Middle frontal gyrus (tissue), 1 donor: Measurements from ENCODE around the gene LTA4H.
A peak's percentile ranks its signal among the peaks of the same experiment; 100 is the strongest.
"Not testable (repeated sequence)": the region's sequence is repeated elsewhere in the genome, so short reads cannot be mapped to it uniquely, and the experiment has no call there.

Source experiments
- DNase-seq: peaks from one replicate; pipeline ENCODE4 v3.0.0-alpha.2; 2015; ENCODE audit warnings: low spot score; ENCODE audit errors: extremely low spot score

LTA4H gene

DNA sequence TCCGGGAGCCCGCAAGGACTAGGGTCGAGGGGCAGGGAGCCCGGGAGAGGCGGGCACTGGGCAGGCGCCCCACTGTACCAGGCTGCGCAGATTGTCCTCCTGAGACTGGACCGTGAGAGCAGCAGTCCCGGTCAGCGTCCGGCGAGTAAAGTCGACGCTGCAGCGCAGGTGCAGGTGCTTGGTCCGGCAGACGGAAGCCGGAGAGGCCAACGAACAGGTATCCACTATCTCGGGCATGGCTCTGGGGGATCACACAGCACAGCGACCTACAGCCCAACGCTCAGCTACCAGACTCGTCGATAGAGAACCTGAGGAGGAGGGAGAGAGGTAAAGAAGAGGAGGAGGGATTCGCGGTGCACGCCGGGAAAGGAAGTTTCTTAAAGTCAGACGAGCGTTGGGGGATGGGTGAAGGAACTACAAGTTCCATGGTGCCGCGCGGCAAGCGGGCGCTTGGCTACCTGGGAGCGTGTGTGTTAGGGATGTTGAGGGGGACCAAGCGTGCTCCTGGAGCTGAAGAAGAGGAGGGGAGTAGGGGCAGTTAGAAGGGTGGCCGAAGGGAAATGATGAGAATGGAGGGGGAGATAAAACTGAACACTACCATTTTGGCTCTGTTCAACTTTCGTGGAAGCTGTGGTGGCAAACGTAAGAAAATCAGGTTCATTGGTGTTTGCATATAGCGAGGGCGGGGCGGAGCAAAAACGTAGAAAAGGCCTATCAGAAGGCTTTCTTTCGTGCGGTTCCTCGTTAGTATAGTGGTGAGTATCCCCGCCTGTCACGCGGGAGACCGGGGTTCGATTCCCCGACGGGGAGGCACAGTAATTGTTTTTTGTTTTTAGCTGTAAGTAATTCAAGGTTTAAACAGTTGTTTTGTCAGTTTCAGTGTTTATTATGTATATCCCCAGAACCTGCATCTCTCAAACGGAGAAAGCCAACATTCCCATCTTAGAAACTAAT, at the start of gene LTA4H:
Gene LTA4H (minus strand): TSS at position 305 of the 954 bp plus-strand sequence. CDS start 68 bp downstream, at position 237.
- DNase-seq, result peak; percentile 96

DNA sequence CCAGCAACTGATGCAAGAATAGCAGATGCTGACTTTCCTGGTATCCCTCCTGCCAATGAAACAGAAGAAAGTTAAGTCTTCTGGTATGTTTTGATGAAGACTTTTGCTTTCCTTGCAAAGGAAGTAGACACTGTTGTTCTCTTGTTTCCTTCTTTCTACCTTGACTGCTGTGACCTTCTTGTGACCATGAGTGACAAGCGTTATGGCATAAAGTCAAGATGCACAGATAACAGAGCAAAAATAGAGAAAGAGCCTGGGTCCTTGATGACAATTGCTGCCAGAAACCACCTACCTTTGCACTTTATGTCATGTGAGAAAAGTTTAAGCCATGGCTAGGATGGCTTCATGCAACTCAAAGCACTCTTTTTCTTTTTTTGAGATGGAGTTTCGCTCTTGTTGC, 49.2 kb upstream of the LTA4H start:
- DNase-seq, result no peak

DNA sequence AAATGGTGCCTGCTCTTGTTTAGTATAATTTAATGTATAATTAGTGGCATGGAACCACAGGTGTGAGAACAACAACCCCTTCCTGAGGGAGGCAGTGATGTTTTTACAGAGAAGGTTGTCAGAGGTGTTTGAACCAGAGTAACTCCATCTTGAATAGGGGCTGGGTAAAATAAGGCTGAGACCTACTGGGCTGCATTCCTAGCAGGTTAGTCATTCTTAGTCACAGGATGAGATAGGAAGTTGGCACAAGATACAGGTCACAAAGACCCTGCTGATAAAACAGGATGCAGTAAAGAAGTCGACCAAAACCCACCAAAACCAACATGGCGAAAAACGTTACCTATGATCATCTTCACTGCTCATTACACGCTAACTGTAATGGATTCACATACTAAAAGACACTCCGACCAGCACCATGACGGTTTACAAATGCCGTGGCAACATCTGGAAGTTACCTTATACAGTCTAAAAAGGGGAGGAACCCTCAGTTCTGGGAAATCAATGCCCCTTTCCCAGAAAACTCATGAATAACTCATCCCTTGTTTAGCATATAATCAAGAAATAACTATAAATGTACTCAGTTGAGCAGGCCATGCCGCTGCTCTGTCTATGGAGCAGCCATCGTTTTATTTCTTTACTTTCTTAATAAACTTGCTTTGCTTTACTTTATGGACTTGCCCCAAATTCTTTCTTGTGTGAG, 47.8 kb upstream of the LTA4H start:
- no peak for DNase-seq

DNA sequence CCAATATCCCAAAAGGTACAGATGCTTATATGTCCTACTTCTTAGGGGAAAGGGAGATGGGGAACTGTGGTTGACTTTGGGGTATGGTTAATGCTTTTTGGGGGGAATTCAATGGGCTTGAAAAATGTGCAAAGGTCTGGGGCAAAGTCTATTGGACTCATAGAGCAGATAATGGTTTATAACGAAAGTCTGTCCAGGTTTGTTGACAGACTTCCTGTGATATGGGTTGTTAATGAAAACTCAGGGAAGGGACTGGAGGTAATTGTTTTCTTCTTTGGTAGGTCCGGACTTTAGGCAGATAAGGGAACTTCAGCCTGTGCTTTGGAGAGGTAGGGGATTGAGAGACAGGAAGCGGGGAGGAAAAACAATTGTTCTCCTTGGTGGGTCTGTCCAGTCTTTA, 46.2 kb upstream of the LTA4H start:
- DNase-seq, result no peak

DNA sequence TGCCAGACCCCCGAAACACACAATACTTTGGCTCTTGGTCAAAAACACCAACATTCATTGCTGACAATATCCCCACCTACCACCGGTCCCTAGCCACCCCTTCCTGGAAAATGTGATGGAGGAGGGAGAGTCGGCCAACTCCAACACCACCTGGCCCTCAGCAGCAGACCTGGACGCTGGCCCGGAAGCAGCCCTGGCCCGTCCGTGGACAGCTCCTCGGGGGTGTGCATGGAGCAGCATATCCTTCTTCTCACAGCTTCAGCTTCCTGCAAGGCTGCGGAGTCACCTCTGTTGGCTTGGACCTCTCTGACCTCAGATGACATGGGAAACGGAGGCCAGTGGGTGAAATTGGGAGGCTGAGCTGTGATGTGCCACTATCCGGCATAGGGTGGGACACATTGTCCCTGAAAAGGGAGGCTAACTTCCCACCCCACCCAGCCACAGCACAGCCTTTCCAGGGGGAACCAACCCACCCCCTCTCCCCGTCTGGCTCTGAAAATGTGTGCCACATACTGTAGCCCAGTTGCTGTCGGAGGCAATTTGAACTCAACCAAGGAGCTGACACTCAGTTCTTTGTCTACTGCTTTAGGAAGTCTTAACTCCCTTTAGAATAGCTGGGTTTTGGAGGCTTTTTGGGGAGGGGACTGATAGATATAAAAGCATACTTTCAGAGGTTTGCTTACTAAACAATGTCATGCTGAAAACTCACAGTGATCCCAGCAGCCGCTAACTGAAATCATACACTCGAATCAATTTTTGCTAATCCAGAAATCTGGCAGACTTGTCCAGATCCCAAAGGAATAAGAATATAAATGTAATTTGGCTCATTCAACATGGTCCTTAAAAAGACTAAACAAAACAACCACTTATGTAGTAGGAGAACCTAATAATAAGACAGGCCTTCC, 43.1 kb upstream of the LTA4H start:
- no peak for DNase-seq

DNA sequence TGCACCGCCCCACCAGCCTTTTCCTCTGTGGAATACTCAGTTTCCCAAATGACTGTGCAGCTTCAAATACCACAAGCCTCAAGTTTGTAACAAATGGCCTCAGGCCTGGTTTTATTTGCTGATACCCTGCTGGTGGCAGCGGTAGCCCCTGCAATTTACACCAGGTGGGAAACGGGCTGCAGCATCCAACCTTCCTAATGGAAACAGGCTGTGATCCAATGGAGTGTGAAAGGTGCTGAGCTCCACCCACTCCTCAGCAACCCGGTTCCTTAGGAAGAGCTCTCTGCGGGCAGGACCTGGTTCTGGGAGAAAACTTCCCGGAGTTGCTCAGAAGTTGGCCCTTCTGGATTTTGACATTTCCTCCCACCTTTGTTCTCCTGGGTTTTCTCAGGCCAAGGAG, 41.7 kb upstream of the LTA4H start:
- no peak for DNase-seq

DNA sequence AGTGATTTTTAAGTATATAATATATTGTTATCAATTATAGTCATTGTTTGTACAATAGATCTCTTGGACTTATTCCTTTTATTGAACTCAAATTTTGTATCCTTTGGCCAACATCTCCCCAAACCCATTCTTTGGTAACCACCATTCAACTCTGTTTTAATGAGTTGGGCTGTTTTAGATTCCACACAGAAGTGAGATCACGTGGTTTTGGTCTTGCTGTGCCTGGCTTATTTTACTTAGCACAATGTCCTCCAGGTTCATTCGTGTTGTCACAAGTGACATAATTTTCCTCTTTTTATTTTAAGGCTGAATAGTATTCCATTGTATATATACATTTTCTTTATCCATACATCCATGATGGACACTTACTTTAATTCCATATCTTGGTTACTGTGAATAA, 40.2 kb upstream of the LTA4H start:
- DNase-seq, result no peak

DNA sequence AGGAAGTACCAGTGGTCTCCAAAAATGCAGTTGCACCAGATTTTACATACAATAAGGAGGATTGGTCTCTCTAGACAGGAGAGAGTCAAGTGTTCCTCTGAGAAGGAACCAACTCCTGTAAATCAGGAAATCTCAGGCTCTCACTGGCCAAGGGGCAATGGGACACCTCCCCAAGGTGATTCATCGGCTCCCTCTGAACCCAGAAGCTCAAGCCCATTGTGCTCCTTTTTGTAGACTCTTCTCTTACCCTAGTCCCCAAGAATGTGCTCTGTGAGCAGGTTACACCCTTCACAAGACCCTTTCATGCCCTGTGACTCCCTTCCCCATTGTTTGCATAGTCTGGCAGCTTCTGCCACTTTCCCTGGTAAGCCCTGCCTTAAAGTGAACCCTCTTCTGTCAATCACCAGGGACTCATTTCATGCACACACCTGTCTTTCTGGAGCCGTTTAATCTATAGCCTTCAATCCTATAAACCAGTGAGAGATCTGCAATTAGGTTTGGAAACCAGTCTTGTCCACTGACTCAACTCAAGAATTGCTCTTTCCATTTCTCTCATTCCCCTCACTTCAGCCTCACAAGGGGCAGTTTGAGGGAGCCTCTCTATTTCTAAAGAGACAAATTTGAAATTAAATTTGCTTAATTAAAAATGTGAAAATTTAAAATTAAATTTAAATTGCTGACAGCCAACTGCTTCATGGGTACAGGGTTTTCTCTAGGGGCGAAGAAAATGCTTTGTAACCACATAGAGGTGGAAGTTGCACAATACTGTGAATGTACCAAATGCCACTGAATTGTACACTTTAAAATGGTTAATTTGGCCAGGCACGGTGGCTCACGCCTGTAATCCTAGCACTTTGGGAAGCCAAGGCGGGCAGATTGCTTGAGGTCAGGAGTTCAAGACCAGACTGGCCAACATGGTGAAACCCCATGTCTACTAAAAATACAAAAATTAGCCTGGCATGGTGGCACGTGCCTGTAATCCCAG, 38.3 kb upstream of the LTA4H start:
- DNase-seq, result no peak

DNA sequence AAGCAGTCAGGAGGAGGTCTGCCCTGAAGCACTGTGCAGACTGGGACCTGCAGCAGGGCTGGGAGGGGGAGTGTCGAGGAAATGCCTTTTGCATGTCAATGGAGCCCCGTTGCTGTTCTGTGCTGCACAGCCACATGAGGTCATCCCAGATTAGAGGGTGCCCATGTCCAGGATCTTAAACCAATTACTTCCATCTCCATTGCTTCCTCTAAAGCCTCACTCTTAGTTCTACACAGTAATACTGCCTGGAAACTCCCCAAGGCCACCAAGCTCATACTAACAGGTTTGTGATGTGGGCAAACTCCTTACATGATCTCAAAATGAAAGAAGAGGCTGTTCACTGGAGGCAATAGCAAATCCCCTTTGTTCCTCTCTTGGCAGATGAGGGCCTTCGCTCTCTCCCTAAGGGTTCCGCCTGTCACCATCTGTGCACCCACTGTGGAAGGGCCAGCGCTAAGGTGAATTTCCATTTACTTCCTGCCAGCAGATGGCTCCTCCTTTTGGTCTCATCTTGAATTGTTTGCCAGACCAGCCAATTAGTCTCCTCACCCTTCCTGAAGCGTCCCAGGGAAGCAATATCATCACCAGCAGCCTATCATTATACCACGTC, 35.4 kb upstream of the LTA4H start:
- no peak for DNase-seq

DNA sequence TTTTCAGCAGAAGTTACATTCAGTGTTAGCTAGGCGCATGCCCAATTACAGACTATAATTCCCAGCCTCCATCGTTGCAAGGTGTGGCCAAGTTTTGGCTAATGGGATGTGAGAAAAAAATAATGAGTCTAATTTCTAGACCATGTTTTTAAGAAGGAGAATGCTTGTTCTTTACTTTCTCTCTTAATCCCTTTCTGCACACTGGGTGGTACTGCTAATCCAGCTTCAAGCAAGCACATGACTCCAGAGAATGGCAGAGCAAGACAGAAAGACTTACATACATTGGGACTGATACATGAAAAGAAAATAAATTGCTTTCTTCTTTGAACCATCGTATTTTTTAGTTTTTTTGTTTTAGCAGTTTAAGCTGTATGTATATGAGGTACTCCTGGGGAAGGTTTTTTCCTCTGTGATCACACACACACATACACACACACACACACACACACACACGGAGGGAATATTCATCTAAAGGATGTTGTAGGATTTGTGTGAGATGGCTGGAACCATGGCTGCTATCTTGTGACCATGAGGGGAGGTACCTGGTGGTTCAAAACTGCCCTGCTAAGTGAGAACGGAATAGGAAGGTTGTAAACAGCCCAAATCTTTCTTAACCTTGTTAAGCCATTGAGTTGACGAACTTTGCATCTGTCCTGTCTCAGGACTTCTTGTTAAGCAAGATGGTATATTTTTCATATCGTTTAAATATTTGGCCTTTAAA, 34.3 kb upstream of the LTA4H start:
- DNase-seq, result no peak

DNA sequence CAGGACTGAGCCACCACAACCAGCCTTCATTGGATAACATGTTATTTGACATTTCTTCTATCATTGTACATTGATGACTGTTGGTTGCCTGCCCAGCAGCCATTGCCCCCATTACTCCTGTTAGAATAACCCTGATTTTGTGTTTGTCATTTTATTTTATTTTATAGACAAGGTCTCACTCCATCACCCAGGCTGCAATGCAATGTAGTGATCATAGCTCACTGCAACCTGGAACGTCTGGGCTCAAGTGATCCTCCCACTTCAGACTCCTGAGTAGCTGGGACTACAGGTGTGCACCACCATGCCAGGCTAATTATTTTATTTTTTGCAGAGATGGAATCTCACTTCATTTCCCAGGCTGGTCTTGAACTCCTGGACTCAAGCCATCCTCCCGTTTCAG, 33.2 kb upstream of the LTA4H start:
- DNase-seq, result no peak

DNA sequence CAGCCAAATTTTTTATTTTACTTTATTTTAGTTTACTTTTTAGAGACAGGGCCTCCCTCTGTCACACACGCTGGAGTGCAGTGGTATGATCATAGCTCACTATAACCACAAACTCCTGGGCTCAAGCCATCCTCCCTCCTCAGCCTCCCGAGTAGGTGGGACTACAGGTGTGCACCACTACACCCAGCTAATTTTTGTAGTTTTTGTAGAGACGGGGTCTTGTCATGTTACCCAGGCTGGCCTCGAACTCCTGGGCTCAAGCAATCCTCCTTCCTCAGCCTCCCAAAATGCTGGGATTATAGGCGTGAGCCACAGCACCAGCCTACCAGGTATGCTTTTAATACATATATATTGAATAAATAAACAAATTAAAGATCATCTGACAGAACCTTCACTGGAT, 32.7 kb upstream of the LTA4H start:
- no peak for DNase-seq

DNA sequence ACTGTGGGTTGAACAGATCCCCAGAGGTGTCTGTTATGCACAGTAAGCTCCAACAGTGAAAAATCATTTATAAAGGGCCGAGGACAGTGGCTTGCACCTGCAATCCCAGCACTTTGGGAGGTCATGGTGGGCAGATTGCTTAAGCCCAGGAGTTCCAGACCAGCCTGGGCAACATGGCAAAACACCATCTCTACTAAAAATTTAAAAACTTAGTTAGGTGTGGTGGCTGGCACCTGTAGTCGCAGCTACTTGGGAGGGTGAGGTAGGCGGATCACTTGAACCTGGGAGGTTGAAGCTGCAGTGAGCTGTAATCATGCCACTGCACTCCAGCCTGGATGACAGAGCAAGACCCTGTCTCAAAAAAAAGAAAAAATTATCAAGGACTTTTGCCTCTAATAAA, 30.4 kb upstream of the LTA4H start:
- not testable (repeated sequence) for DNase-seq

DNA sequence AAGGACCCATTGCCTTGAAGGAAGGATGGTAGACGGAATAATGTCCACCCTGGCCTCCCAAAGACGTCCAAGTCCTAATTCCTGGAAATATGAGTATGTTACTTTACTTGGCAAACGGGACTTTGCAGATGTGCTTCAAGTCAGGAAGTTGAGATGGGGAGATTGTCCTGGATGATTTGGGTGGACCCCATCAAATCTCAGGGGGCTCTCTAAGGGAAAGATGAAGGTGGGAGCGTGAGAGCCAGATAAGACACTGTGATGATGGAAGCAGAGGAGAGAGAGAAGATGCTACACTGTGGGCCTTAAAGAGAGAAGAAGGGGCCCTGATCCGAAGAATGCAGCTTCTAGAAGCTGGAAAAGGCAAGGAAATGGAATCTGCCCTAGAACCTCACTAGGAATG, 29.6 kb upstream of the LTA4H start:
- DNase-seq, result no peak

DNA sequence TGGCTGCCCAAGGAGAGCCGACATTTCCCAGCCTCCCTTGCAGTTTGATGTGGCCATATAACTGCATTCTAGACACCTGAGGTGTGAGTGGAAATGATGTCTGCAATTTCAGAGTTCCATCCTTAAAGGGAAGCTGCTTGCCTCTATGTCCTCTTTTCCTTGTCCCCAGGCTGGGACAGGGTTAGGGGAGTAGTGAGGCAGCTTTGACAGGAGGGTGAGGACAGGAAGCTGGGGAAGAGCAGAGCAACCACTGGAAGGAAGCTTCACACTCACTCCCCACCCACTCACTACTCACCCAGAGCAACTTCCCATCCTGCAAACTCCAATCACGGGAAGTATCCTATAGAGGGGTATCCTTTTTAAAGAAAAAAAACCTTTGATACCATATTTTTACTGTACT, 28.9 kb upstream of the LTA4H start:
- DNase-seq, result no peak

DNA sequence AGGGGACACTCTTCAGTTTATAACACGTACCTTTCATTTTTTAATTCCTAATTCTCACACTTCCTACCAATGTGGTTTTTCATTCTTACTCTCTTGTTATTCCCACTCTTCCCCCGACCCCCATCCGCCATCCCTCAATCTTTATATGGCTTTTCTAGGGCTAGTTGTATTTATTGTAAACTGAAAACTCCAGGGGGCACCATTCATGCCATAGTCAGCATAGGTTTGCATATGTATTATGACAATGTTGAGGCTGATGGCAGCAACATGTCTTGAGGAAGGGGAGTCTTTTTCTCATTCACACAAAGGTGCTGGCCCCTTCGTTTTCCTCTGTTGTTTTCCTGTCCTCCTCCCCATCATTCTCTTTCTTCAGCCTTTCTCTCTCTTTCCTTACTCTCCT, 27.7 kb upstream of the LTA4H start:
- no peak for DNase-seq

DNA sequence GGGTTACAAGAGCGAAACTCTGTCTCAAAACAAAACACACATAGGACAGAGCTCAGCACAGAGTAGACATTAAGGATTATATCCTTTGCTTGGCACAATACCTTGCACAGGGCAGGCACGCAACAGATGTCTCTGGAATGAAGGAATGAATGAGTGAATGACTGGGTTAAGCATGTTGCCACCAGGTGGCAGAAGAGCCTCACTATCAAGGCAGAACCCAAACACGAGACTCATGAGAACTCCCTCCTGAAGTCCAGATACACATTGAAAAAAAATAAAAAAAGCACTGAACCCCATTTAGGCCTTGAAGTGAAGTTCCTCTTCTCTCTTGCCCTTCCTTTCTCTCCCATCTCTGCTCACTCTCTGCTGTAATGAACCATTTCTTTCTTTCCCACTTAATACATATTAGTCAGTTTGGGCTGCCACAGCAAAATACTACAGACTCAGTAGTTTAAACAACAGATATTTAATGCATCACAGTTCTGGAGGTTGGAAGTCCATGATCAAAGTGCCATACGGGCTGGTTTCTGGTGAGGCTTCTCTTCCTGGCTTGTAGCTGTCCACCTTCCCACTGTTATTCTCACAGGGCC, 26.6 kb upstream of the LTA4H start:
- peak; percentile 57 for DNase-seq

DNA sequence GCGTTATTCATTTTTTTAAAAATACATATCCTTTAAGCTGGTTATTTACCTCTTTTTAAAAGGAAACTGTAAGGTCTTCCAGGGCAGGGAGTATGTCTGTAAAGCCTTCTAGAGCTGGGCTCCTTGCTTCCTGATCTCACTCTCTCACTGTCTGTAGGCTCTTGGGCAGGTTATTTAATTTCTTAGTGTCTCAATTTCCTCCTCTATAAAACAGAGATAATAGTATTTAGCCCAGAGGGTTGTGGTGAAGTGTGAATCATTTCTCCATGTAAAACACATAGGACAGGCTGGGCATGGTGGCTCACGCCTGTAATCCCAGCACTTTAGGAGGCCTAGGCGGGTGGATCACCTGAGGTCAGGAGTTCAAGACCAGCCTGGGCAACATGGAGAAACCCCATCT, 25.9 kb upstream of the LTA4H start:
- no peak for DNase-seq

DNA sequence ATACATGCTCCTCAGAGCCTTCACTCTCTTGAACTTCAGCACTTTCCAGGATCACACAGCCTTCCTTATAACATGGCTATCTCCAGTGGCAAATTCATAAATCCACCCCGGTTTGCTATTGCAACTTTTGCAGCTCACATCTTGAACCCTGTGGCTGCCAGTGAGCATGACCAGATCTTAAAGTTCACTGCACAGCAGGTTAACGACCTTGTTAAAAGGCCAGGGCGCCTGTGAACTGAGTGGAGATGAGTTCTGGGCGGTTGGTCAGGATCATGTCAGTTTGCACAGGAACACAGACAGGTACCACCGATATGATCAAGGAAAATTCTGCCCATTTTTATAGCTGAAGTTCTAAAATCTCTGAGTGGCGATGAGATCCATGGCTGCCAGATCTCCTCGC, 24.7 kb upstream of the LTA4H start:
- no peak for DNase-seq
